Epithelial cell of esophagus (primary cell): Measurements from ENCODE around the gene ZMIZ2.

Experiments
- DNase-seq: peaks from one replicate; pipeline ENCODE4 v3.0.0; 2010; ENCODE audit warnings: low read depth
- H3K4me3 ChIP-seq: 2 replicates; pipeline ENCODE4 v1.5.1; 2011; ENCODE audit warnings: mild to moderate bottlenecking, low read length, control low read depth
- TF ChIP-seq, protein P1 (sequence below): IDR thresholded peaks from 2 replicates; pipeline ENCODE4 v1.5.1; 2011; ENCODE audit warnings: low read depth, mild to moderate bottlenecking, low read length, control low read depth, inconsistent platforms; ENCODE audit not compliant: insufficient read depth; ENCODE audit errors: missing control alignments

The ZMIZ2 gene

DNA sequence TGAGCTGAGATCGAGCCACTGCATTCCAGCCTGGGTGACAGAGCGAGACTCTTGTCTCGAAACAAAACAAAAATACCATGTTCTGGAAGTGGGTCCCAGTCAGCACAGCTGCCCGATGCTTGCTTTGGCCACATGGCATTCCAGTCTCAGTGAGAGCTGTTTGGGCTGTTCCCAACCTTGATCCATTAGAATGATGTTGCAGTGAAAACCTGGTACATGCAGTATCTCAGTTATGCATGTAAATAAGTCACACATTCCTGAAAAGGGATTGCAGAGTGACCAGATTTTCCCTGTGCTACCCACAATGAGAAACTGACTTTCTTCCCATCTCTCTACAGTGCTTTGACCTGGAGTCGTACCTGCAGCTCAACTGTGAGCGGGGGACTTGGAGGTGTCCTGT, 15.4 kb downstream of the ZMIZ2 start:
- no peak overlapping the region for H3K4me3 ChIP-seq
- no peak for DNase-seq
- TF ChIP-seq, protein P1, sequence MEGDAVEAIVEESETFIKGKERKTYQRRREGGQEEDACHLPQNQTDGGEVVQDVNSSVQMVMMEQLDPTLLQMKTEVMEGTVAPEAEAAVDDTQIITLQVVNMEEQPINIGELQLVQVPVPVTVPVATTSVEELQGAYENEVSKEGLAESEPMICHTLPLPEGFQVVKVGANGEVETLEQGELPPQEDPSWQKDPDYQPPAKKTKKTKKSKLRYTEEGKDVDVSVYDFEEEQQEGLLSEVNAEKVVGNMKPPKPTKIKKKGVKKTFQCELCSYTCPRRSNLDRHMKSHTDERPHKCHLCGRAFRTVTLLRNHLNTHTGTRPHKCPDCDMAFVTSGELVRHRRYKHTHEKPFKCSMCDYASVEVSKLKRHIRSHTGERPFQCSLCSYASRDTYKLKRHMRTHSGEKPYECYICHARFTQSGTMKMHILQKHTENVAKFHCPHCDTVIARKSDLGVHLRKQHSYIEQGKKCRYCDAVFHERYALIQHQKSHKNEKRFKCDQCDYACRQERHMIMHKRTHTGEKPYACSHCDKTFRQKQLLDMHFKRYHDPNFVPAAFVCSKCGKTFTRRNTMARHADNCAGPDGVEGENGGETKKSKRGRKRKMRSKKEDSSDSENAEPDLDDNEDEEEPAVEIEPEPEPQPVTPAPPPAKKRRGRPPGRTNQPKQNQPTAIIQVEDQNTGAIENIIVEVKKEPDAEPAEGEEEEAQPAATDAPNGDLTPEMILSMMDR: no peak

- DNase-seq: no peak
- H3K4me3 ChIP-seq: no peak overlapping the region
- TF ChIP-seq, protein P1: no peak
Measured at GRCh38 chr7:44764665-44765578, 16.3 kb downstream of the ZMIZ2 start.

DNA sequence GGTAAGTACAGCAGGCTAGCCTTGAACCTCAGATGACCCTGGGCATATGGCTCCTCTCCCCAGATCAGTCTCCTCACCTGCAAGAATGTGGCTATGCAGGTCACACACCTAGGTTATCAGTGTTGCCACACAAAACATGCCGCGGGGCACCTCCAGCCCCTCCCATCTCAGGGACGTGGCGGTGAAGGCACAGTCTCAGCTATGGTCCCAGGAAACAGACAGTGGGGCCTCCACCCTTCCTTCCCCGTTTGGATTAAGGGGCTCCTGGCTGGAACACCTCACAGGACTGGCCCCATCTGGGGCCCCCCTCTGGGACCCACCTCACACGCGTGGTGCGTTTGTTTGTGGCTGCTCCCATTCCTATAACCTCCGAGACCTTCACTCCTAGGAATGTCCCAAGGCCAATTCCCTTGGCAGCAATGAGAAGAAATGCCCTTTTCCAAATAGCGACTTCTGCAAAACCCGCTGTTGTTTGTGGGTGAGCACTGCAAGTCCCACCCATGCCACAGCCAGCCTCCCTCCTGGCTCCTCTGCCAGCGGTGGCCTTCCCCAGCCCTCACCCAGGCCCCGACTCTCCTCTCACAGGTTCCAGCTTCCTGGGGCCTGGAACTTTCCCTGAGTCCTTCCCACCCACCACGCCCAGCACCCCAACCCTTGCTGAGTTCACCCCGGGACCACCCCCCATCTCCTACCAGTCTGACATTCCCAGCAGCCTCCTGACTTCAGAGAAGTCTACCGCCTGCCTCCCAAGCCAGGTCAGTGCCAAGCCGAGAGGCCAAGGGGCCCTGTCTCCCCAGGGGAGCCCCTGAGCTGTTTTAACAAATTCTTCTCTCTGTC, 17.1 kb downstream of the ZMIZ2 start:
- TF ChIP-seq, protein P1: no peak
- no peak overlapping the region for H3K4me3 ChIP-seq
- no peak for DNase-seq

DNA sequence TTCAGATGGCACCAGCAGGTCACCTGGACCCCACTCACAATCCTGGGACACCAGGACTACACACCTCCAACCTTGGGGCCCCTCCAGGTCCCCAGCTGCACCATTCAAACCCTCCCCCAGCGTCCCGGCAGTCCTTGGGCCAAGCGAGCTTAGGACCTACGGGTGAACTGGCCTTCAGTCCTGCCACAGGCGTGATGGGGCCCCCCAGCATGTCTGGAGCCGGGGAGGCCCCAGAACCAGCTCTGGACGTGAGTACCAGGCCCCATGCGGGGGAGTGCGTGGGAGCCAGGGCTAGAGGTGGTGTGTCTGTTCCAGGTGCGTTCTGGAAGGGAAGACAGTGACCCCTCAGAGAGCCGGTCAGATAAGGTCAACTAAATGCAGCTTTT, 17.8 kb downstream of the ZMIZ2 start:
- TF ChIP-seq, protein P1: no peak
- DNase-seq: no peak
- H3K4me3 ChIP-seq: no peak overlapping the region

GRCh38 chr7:44767134-44767911, 18.7 kb downstream of the ZMIZ2 start:
- TF ChIP-seq, protein P1: no peak
- DNase-seq: no peak
- H3K4me3 ChIP-seq: no peak overlapping the region

DNA sequence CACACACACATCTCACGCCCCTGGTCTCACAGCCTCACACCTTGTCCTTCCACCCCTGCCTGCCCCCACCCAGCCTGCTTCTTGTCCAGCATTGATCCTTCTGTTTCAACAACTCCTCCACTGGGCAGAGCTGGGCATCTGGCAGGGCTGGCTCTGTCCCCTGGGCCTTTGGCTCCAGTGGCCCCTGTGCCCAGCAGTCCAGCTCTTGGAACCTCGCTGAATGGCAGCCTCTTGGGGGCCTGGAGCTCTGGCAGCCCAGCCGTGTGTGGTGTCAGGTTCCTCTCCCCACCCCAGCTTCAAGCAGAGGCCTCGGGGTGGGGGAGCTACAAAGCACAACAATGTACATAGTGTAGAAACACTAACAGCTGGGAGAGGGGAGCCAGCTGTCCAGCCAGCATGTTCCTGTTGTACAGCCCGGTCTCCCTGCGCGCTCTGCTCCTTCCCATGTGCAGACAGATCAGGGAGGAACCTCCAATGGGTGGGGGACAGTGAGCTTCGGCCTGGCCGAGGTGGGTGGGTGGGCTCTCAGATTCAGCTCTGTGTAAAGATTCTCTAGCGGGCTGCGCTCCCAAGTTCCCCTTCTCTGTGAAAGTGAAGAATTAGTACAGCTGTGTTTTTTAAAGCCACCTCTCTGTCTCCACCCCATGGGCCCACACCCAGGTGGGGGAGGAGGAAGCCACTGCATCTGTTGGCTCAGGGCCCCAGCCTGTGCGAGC, 19.4 kb downstream of the ZMIZ2 start:
- TF ChIP-seq, protein P1: no peak

More for the DNA sequence above, 19.4 kb downstream of the ZMIZ2 start:
- no peak overlapping the region for H3K4me3 ChIP-seq
- DNase-seq: no peak
